Measurements from ENCODE around the gene BSPH1.

BSPH1 gene

GRCh38 chr19:47992070-47992469 lies at the start of gene BSPH1:
TSS of gene BSPH1 (minus strand) at chr19:47992170. CDS start at chr19:47992081, 89 bp downstream.
- no peak for DNase-seq (ENCODE audit: low read depth)
- no peak within 1 kb of the TSS for H3K4me3 ChIP-seq (ENCODE audit: low read length)
- TF ChIP-seq CTCF (conservative IDR thresholded peaks at IDR 0.05; ENCODE audit: low read length) = no peak

- TF ChIP-seq CTCF (conservative IDR thresholded peaks at IDR 0.05; ENCODE audit: low read length) = no peak
- no peak for DNase-seq (ENCODE audit: low read depth)
Observed at GRCh38 chr19:48036765-48037164, 44.8 kb upstream of the BSPH1 start.

GRCh38 chr19:48033604-48034003 lies 41.6 kb upstream of the BSPH1 start:
- no peak for TF ChIP-seq CTCF (conservative IDR thresholded peaks at IDR 0.05; ENCODE audit: low read length)
- H3K4me3 ChIP-seq (ENCODE audit: low read length) = no peak overlapping the region
- DNase-seq (ENCODE audit: low read depth) = no peak

More at GRCh38 chr19:48036765-48037164, 44.8 kb upstream of the BSPH1 start:
- no peak overlapping the region for H3K4me3 ChIP-seq (ENCODE audit: low read length)

- no peak for TF ChIP-seq CTCF (conservative IDR thresholded peaks at IDR 0.05; ENCODE audit: low read length)
- H3K4me3 ChIP-seq (ENCODE audit: low read length) = no peak overlapping the region
- DNase-seq (ENCODE audit: low read depth) = no peak
Observed at GRCh38 chr19:48030073-48030472, 38.1 kb upstream of the BSPH1 start.

GRCh38 chr19:48029431-48029830 lies 37.5 kb upstream of the BSPH1 start:
- DNase-seq (ENCODE audit: low read depth) = no peak
- no peak overlapping the region for H3K4me3 ChIP-seq (ENCODE audit: low read length)
- no peak for TF ChIP-seq CTCF (conservative IDR thresholded peaks at IDR 0.05; ENCODE audit: low read length)

GRCh38 chr19:48025480-48025879 lies 33.5 kb upstream of the BSPH1 start:
- no peak for TF ChIP-seq CTCF (conservative IDR thresholded peaks at IDR 0.05; ENCODE audit: low read length)
- no peak for DNase-seq (ENCODE audit: low read depth)
- H3K4me3 ChIP-seq (ENCODE audit: low read length) = no peak overlapping the region

- no peak for DNase-seq (ENCODE audit: low read depth)
- no peak overlapping the region for H3K4me3 ChIP-seq (ENCODE audit: low read length)
- TF ChIP-seq CTCF (conservative IDR thresholded peaks at IDR 0.05; ENCODE audit: low read length) = no peak
Observed at GRCh38 chr19:48023518-48023917, 31.5 kb upstream of the BSPH1 start.
